ENCODE data around the gene RBM8A.
"Not testable (repeated sequence)": the region's sequence is repeated elsewhere in the genome, so short reads cannot be mapped to it uniquely, and the experiment has no call there.

Gene RBM8A

GRCh38 chr1:145956361-145956760 lies 29.1 kb upstream of the RBM8A start:
- no peak for DNase-seq

GRCh38 chr1:145955436-145955835 lies 28.2 kb upstream of the RBM8A start:
- no peak for DNase-seq

- no peak for DNase-seq
Observed at GRCh38 chr1:145953861-145954260, 26.6 kb upstream of the RBM8A start.

GRCh38 chr1:145952903-145953302 lies 25.6 kb upstream of the RBM8A start:
- no peak for DNase-seq

GRCh38 chr1:145951526-145951925 lies 24.2 kb upstream of the RBM8A start:
- no peak for DNase-seq

GRCh38 chr1:145949219-145949618 lies 21.9 kb upstream of the RBM8A start:
- DNase-seq = no peak

GRCh38 chr1:145947551-145947950 lies 20.3 kb upstream of the RBM8A start:
- DNase-seq = no peak

GRCh38 chr1:145946477-145946986 lies 19.2 kb upstream of the RBM8A start:
- no peak for DNase-seq

GRCh38 chr1:145944532-145944931 lies 17.2 kb upstream of the RBM8A start:
- no peak for DNase-seq

- no peak for DNase-seq
Observed at GRCh38 chr1:145942871-145943270, 15.6 kb upstream of the RBM8A start.

- DNase-seq = no peak
Observed at GRCh38 chr1:145942405-145942804, 15.1 kb upstream of the RBM8A start.

GRCh38 chr1:145937436-145937835 lies 10.2 kb upstream of the RBM8A start:
- no peak for DNase-seq

- no peak for DNase-seq
Observed at GRCh38 chr1:145936247-145936646, 9.0 kb upstream of the RBM8A start.

- DNase-seq = no peak
Observed at GRCh38 chr1:145935708-145936107, 8.4 kb upstream of the RBM8A start.

GRCh38 chr1:145932522-145933009 lies 5.3 kb upstream of the RBM8A start:
- DNase-seq = not testable (repeated sequence)

GRCh38 chr1:145927916-145928643 lies 796 bp upstream of the RBM8A start:
- DNase-seq = no peak

- no peak for DNase-seq
Observed at GRCh38 chr1:145926686-145927062, 610 bp downstream of the RBM8A start.

- no peak for DNase-seq
Observed at GRCh38 chr1:145922266-145922665, 5.0 kb downstream of the RBM8A start.

GRCh38 chr1:145920297-145920696 lies 7.0 kb downstream of the RBM8A start:
- DNase-seq = not testable (repeated sequence)

GRCh38 chr1:145918992-145919939 lies 8.0 kb downstream of the RBM8A start:
- no peak for DNase-seq

- peak; percentile 56 for DNase-seq
Observed at GRCh38 chr1:145918144-145918991, 8.9 kb downstream of the RBM8A start, which contains the start of gene PEX11B. Gene PEX11B (minus strand): TSS chr1:145918717. CDS start chr1:145918688, 29 bp downstream.

- no peak for DNase-seq
Observed at GRCh38 chr1:145917595-145917994, 9.7 kb downstream of the RBM8A start.

GRCh38 chr1:145916745-145917144 lies 10.5 kb downstream of the RBM8A start:
- no peak for DNase-seq
